H54 (cell line): ENCODE data around the gene KBTBD2.
"Not testable (repeated sequence)": the region's sequence is repeated elsewhere in the genome, so short reads cannot be mapped to it uniquely, and the experiment has no call there.

Source experiments
- DNase-seq: peaks from one replicate; pipeline ENCODE4 v3.0.0; 2011; ENCODE audit warnings: low spot score, mixed read lengths; ENCODE audit not compliant: insufficient read length
- FAIRE-seq: peaks from 3 replicates; lab custom pipeline; 2011; peaks lifted over from hg19 to GRCh38; lab: Jason Lieb, UNC
- POLR2A ChIP-seq: IDR thresholded peaks from 2 replicates; pipeline ENCODE4 v1.6.1; 2011; ENCODE audit warnings: low read depth, mild to moderate bottlenecking, low read length

KBTBD2 gene

DNA sequence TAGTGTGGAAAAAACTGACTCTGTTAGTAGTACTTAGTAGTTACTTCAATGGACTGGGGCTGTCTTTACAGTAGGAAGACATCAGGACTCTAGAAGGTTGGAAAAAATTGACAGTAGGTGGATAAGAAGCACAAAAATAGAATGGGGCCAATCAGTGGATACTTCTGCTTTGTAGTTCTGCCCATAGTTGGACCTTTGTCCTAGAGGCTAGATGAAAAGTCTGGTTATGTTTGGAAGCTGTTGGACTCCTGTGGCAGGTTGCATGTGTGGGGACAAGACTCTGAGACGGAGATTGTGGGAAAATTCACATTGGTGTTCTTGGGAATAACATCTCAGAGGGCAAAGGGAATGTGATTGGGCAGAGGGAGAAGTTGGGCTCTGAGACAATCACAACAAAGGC, 18.6 kb upstream of the KBTBD2 start:
- DNase-seq (no peak), FAIRE-seq (no peak)
- no peak for TF ChIP-seq POLR2A

DNA sequence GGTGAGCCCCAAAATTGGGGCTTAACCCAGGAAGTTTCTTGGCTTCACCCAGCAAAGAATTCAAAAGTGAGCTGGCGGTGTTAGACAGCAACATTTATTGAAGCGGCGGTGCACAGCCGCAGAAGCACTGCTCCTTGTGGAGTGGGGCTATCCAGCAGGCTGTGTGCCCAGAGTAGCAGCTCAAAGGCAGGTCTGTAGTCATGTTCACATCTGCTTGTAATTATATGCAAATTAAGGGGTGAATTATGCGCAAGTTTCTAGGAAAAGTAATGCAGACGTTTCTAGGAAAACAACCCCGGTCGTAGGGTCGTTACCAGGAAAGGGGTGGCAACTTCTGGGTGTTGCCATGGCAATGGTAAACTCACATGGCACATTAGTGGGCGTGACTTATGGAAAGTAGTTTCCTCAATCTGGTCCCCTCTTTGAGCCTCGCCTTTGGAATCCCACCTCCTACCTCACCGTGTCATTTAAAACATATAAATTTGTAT, 13.7 kb upstream of the KBTBD2 start:
- peak; percentile 45 for FAIRE-seq
- DNase-seq = peak; percentile 59
- no peak for TF ChIP-seq POLR2A

DNA sequence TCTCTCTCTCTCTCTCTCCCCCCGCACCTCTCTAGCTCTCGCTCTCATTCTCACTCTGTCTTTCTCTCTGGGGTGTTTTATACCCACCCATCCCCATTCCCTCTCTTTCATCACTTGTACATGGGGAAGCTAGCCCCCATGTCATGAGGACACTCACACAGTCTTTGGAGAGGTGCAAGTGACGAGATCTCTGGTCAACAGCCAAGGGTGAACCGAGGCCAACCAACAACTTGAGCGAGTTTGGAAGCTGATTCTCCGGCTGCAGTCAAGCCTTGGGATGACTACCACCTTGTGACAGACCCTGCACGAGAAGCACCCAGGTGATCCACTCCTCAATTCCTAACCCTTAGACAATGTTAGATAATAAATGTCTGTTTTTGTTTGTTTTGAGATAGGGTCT, 10.1 kb upstream of the KBTBD2 start:
- FAIRE-seq (no peak), DNase-seq (no peak)
- no peak for TF ChIP-seq POLR2A

DNA sequence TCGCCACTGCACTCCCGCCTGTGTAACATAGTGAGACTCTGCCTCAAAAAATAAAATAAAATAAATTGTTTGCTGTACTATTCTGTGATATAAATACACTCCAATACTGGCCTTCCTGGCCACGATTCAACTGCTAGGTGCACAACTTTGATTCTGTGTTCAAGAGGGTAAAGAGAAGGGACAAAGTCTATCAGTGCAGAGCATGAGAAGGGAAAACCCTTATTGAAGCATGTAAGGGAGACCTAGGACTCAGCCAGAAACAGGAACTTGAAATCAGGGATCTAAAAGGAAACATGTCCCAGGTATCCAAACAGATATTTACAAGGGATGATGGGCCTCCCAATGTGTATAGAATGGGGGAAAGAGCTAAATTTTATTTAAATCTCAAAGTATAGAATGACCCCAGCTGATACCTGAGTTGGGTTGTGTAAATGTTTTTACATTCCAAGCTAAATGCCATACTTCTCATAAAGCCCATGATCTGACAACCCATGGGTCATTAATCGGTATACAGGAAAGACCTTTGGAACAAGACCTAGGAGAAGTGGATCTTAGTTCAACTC, 9.0 kb upstream of the KBTBD2 start:
- TF ChIP-seq POLR2A = no peak
- no peak for DNase-seq
- FAIRE-seq = no peak

DNA sequence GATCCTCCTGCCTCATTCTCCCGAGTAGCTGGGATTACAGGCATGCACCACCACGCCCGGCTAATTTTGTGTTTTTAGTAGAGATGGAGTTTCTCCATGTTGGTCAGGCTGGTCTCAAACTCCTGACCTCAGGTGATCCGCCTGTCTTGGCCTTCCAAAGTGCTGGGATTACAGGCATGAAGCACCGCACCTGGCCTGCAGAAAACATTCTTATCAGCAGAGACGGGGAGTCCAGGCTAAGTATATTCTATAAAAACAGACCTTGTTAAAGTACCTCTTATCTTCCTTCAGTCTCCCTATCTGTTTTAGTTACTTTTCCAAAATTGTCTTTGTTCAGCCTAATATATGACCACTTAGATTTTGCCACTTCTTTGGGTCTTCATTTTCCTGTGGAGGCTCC, 5.8 kb upstream of the KBTBD2 start:
- not testable (repeated sequence) for DNase-seq, FAIRE-seq

DNA sequence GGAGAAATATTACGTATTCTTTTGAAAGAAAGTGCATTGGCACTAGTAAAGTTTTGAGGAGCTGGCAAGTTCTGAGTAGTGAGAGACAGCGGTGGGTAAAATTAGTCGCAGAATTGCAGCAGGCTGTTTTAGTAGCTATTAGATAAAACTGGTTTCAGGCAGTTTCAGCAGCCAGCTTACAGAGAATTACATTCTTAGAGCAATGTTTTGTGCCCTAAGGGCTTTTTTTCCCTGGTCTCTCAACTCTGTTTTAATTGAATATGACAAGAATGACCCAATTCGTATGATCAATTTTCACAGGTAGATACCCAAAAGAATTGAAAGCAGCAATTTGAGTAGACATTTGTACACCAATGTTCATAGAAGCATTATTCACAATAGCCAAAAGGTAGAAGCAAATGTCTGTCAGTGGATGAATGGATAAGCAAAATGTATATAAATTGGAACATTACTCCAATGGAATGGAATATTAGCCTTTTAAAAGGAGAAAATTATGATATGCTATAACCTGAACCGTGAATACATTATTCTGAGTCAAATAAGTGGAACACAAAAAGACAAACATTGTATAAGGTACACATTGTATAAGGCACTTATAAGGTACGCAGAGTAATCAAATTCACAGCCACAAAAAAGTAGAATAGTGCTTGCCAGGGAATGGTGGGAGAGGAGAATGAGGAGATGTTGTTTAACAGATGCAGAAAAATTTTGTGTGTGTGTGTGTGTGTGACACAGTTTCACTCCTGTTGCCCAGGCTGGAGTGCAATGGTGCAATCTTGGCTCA, 5.2 kb upstream of the KBTBD2 start:
- no peak for TF ChIP-seq POLR2A
- DNase-seq = no peak
- no peak for FAIRE-seq

DNA sequence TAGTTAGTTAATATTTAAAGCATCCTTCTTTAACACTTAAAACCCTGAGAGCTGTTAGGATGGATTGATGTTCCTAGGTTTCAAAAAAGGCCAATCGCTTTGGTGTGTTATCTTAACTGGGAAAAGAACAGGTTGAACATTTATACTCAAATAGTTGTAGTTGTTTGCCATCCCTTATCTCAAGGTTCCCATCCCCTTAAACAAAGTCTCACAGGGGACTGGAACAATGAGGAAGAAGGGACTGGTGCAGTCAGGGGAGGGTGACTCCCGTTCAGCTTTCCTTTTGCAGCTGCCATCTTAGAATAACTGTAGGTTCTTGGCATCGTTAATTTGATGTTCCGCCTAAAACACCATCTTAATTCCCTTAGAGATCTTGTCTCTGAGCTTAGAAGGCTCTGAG, 2.6 kb upstream of the KBTBD2 start:
- DNase-seq = no peak
- TF ChIP-seq POLR2A = no peak
- no peak for FAIRE-seq

DNA sequence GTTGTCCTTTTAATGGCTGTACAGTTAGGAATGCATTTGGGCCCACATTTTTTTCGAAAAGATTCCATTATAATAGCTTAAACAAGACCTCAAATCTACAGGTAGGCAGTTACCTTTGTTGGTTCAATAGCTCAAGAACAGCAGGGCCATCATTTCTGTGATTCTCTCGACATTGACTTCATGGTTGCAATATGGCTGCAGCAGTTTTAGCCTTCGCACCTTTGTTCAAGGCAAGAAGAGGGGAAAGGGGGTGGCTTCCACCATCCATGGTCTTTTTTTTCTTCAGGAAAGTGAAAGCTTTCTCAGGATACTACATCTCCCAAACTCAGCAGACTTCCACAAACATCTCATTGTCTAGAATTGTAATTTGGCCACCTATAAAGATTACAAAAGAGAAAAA, 2.2 kb upstream of the KBTBD2 start:
- FAIRE-seq (no peak), DNase-seq (no peak)
- TF ChIP-seq POLR2A = no peak

DNA sequence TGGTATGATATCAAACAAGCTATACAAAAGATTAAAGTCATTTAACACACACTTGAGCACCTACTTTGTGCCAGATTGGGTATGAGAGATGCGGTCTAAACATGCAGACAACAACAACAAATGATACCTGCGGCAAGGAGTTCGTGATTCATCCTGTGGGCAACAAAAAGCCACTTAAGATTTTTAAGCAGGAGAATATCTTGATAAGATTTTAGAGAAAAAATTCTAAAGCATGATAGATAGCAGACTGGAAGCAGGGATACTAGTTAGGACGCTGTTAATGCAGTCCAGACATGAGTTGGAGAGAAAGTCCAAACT, 1.6 kb upstream of the KBTBD2 start:
- no peak for TF ChIP-seq POLR2A
- no peak for DNase-seq
- FAIRE-seq = no peak

DNA sequence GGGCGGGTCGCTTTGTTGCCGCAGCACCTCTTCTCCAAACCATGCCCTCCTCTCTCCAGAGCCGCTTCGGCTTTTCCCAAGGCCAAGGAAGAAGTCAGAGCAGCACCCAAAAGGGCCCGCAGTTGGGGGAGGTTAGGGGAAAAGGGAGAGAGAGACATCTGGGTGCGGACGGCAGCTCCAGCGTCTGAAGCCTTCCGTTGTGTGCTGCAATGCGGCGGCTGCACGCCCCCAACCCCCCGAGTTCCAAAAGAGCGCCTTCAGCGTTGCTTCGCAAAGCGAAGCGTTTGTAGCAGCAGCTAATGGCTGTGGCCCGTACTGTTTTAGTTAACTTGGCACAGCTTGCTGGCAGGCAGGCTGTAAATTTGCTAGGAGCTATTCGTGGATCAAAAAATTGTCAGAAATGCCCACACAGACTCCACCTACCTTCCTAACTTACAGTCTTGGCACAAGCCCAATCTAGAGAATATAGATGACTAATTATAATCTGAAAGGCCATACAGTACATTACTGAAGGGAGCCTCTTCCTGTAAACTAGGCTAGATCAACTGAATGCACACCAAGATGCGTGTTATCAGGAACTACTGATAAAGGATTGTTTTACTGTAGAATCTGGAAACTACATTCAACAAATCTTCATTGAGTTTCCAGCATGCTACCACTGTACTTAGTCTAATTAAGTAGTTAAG, 1.1 kb upstream of the KBTBD2 start:
- peak; percentile 45 for TF ChIP-seq POLR2A
- DNase-seq = peak; percentile 55
- FAIRE-seq = peak; percentile 78

DNA sequence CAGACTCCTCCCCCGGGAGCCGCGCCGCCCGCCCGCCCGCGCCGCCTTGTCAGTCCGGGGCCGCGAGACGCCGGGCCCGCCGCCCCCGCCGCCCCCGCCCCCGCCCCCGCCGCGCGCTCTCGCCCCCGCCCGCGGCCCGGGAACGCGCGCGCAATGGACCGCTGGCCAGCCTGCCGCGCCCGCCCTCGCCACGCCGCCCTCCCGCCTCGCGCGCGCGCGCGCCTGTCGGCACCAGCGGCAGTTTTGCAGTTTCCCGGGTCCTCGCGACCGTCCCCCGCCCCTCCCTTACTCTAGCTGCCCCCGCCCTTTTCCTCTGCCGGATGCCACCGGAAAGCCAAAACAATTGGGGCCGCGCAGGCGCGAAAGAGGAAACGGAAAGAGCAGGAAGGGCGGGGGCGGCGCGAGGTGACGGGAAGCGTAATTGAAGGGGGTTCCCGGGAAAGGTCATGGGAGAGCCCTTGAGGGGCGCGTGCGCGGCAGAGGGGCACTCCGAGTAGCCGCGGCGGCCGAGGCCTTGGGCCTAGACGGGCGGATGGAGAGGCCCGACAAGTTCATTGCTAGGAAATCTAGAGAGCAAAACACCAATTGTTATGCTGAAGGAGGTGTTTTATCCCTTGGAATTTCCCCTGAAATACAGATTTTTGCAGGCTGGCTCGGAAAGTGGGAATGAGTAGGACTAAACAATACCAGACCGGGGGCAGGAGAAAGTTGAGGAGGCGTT, 400 bp upstream of the KBTBD2 start:
- FAIRE-seq (peak; percentile 45), DNase-seq (peak; percentile 93)
- peak; percentile 74 for TF ChIP-seq POLR2A

DNA sequence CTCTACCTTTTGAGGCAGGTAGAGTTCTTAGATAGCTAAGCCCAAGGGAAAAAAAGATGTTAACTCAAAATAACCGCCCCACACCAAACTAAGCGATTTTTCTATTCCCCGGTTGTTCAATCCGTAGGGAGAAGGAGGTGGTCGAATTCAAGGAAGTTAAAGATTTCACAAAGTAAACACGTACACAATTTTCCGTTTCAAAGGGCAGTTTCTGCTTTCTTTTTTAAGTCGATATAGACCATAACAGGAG, 842 bp downstream of the KBTBD2 start:
- TF ChIP-seq POLR2A = no peak
- DNase-seq (no peak), FAIRE-seq (no peak)

DNA sequence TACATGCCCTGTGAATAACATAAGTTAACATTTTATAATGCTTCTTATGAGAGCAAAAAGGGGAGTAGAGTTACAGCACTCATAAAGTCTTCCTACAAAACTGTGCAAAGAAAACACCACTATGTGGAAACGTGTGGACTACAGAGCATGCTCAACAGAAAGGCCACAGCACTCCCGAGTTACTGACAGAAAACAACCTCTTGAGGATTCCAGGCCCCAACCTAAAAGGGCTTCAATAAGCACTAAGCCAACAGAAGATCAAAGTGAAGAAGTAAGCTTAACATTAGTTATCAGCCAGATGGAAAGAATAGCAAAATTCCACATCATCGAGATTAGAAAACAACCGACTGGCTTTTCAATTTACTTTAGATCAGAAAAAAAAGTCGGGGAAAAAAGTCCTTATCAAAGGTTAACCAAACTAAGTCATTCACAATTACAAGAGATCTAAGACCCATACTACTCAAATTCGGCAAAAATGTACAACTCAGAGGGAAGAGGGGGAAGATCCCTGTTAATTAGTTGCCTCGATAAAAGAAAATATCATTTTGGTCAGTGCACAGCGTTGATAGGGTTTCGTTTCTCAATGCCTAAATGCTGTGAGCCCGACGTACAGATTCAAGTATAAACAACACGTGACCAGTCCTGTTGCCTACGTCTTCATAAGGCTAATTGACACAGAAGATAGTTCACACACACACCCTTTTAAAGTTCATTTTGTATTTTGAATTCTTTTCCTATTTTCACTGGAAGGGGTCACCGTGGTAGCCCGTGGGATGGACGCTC, 1.4 kb downstream of the KBTBD2 start:
- DNase-seq (no peak), FAIRE-seq (peak; percentile 85)
- no peak for TF ChIP-seq POLR2A

DNA sequence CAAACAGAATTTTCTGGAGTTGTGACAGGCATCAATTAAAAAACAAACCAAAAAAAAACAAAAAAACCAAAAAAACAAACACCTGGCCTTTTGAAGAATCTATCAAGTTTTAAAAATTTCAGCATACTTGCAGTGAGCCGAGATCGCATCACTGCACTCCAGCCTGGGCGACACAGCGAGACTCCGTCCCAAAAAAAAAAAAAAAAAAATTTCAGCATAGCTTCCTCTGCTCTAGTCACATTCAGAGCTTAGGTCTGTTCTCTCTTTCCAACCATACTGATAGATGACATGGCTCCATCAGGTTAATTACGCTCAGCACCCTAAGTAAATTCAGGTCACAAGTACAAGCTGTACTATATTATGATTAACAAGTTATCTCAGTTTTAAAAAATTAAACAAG, 3.1 kb downstream of the KBTBD2 start:
- no peak for TF ChIP-seq POLR2A
- no peak for DNase-seq
- FAIRE-seq = no peak
